ENCODE measurements around the gene TMEM51. TPM values are rescaled to one million over a fixed set of nuclear protein-coding genes. Genes with fewer than 3 reads are reported as not detected.

The TMEM51 gene
- polyA plus RNA-seq, 1 donor from 2014 or later = 1.7 TPM

DNA sequence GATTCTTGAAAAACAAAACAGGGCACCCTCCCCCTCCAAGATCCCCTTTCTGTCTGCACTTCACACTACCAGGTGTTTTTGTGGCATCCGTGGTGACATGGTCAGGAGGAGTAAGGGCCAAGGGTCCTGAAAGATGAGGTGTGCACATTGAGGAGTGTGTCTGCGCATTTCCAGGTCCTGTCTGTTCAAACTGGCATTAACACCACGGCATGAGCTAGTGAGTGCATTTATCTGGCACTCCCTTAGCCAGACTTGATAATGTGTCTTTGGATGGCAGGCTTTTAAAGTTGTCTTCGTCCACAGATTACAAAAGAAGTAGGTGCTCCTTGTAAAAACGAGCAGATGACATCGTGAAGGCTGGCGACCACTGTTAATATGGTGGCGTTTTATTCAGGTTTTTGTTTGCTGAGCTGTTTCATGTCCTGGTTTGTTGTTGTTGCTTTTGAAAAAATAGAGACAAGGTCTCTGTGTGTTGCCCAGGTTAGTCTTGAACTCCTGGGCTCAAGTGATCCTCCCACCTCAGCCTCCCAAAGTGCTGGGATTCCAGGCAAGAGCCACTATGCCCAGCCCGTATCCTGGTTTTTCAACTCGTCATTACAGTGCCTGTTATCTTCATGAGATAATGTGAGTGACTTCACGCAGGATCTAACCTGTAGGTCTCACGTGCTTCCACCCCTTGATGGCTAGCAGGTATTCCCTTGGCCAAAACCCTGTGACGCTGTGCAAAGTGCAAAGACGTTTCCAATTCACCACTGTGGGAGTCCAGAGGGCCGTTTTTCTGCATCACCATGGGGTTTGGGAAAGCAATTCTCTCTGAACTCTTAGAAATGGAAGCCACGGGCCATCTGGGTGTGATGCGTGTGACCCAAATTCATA lies 4.2 kb downstream of the TMEM51 start (continued):
- TF ChIP-seq RAD21 (conservative IDR thresholded peaks at IDR 0.05) = no peak

DNA sequence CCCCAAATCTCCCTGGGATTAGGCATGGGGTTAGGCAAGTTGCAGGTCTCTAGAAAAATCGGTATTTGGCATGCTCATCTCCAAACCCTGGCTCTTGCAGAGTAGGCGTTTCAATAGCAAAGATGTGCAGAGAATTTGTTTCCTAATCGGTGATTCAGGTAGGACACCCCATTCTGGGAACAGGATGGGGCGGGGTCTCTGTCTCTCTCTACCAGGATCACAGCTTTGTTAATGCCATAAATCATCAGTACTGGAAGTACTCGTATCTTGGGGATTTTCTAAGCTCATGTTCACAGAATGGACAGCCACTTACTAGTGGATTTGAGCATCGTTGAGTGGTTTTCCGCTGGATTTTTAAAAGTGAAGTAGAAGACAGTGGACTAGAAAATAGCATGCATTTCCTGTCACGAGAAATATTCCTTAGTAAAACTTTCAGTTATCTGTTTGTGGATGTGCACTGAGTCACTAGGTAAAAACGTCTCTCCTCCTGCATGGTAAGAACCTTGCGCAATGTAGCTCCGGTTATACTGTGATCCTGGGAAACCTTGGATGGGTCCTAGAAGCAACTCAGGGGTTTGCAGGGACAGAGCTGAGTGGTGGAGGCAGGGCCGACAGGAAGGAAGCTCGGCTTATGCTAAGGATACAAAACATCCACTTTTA lies 5.1 kb downstream of the TMEM51 start:
- H3K4me2 ChIP-seq (ENCODE audit: low read length) = no peak overlapping the region
- no peak overlapping the region for H3K9ac ChIP-seq (ENCODE audit: low read length)
- H3K27me3 ChIP-seq (ENCODE audit: insufficient read depth, low read depth, low read length) = peaks cover 18% of the 10 kb centered on the region
- no peak overlapping the region for H3K27ac ChIP-seq (ENCODE audit: low read length)
- H3F3A ChIP-seq (ENCODE audit: insufficient read depth, low read length, poor library complexity, severe bottlenecking) = no peaks in the 10 kb centered on the region
- no peak overlapping the region for H2AFZ ChIP-seq (ENCODE audit: low read depth, low read length)
- H3K79me2 ChIP-seq (replicated peaks; ENCODE audit: insufficient read depth, low read length) = no peaks in the 10 kb centered on the region
- no peaks in the 10 kb centered on the region for H4K20me1 ChIP-seq (ENCODE audit: insufficient read depth)
- no peak overlapping the region for H3K4me3 ChIP-seq (ENCODE audit: low read length)
- no peaks in the 10 kb centered on the region for H3K36me3 ChIP-seq (ENCODE audit: insufficient read depth, low read length)
- no peaks in the 10 kb centered on the region for H3K9me3 ChIP-seq (ENCODE audit: low read length)
- H3K9me2 ChIP-seq (ENCODE audit: insufficient read depth, low read length) = no peaks in the 10 kb centered on the region
- no peak for TF ChIP-seq RAD21 (conservative IDR thresholded peaks at IDR 0.05)
- no peak for TF ChIP-seq POLR2AphosphoS5 (IDR thresholded peaks at IDR 0.05)
- no peak for TF ChIP-seq TAF1 (IDR thresholded peaks at IDR 0.05; ENCODE audit: low read depth)
- TF ChIP-seq, protein P1, sequence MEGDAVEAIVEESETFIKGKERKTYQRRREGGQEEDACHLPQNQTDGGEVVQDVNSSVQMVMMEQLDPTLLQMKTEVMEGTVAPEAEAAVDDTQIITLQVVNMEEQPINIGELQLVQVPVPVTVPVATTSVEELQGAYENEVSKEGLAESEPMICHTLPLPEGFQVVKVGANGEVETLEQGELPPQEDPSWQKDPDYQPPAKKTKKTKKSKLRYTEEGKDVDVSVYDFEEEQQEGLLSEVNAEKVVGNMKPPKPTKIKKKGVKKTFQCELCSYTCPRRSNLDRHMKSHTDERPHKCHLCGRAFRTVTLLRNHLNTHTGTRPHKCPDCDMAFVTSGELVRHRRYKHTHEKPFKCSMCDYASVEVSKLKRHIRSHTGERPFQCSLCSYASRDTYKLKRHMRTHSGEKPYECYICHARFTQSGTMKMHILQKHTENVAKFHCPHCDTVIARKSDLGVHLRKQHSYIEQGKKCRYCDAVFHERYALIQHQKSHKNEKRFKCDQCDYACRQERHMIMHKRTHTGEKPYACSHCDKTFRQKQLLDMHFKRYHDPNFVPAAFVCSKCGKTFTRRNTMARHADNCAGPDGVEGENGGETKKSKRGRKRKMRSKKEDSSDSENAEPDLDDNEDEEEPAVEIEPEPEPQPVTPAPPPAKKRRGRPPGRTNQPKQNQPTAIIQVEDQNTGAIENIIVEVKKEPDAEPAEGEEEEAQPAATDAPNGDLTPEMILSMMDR (IDR thresholded peaks at IDR 0.05; ENCODE audit: poor library complexity, severe bottlenecking) = no peak
- no peak for TF ChIP-seq MXI1 (conservative IDR thresholded peaks at IDR 0.05; ENCODE audit: poor library complexity, severe bottlenecking)
- TF ChIP-seq EZH2 (IDR thresholded peaks at IDR 0.05; ENCODE audit: borderline replicate concordance, insufficient read depth, low read length, poor library complexity, severe bottlenecking) = no peak
- TF ChIP-seq, protein P2, sequence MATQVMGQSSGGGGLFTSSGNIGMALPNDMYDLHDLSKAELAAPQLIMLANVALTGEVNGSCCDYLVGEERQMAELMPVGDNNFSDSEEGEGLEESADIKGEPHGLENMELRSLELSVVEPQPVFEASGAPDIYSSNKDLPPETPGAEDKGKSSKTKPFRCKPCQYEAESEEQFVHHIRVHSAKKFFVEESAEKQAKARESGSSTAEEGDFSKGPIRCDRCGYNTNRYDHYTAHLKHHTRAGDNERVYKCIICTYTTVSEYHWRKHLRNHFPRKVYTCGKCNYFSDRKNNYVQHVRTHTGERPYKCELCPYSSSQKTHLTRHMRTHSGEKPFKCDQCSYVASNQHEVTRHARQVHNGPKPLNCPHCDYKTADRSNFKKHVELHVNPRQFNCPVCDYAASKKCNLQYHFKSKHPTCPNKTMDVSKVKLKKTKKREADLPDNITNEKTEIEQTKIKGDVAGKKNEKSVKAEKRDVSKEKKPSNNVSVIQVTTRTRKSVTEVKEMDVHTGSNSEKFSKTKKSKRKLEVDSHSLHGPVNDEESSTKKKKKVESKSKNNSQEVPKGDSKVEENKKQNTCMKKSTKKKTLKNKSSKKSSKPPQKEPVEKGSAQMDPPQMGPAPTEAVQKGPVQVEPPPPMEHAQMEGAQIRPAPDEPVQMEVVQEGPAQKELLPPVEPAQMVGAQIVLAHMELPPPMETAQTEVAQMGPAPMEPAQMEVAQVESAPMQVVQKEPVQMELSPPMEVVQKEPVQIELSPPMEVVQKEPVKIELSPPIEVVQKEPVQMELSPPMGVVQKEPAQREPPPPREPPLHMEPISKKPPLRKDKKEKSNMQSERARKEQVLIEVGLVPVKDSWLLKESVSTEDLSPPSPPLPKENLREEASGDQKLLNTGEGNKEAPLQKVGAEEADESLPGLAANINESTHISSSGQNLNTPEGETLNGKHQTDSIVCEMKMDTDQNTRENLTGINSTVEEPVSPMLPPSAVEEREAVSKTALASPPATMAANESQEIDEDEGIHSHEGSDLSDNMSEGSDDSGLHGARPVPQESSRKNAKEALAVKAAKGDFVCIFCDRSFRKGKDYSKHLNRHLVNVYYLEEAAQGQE (IDR thresholded peaks at IDR 0.05; ENCODE audit: borderline replicate concordance) = no peak
- no peak for TF ChIP-seq EP300 (conservative IDR thresholded peaks at IDR 0.05; ENCODE audit: poor library complexity, severe bottlenecking)
- no peak for TF ChIP-seq SMC3 (conservative IDR thresholded peaks at IDR 0.05; ENCODE audit: poor library complexity)

DNA sequence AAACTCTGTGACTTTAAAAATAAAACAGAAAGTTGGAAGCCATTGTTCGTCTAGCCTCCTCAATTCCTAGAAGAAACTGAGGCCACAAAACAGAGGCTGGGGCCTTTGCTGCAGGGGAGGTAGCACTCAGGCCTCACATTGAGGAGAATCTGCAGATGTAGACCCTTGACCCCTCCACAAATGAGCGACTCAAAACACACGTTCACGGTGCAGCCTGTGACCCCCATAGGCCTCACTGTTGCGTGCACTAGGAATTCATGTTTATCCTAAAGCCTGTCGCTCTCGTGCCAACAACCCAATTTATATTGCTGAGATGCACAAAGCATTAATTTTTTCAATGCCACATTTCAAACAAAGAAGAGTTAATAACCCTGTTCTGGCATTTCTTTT lies 5.6 kb downstream of the TMEM51 start:
- no peak overlapping the region for H3K4me3 ChIP-seq (ENCODE audit: low read length)
- no peaks in the 10 kb centered on the region for H3K9me2 ChIP-seq (ENCODE audit: insufficient read depth, low read length)
- no peaks in the 10 kb centered on the region for H3F3A ChIP-seq (ENCODE audit: insufficient read depth, low read length, poor library complexity, severe bottlenecking)
- H3K36me3 ChIP-seq (ENCODE audit: insufficient read depth, low read length) = no peaks in the 10 kb centered on the region
- no peaks in the 10 kb centered on the region for H3K79me2 ChIP-seq (replicated peaks; ENCODE audit: insufficient read depth, low read length)
- TF ChIP-seq EZH2 (IDR thresholded peaks at IDR 0.05; ENCODE audit: borderline replicate concordance, insufficient read depth, low read length, poor library complexity, severe bottlenecking) (no peak), MXI1 (conservative IDR thresholded peaks at IDR 0.05; ENCODE audit: poor library complexity, severe bottlenecking) (no peak), TAF1 (IDR thresholded peaks at IDR 0.05; ENCODE audit: low read depth) (no peak), SMC3 (conservative IDR thresholded peaks at IDR 0.05; ENCODE audit: poor library complexity) (no peak), POLR2AphosphoS5 (IDR thresholded peaks at IDR 0.05) (no peak), EP300 (conservative IDR thresholded peaks at IDR 0.05; ENCODE audit: poor library complexity, severe bottlenecking) (no peak), RAD21 (conservative IDR thresholded peaks at IDR 0.05) (no peak)
- TF ChIP-seq, protein P2 (IDR thresholded peaks at IDR 0.05; ENCODE audit: borderline replicate concordance) = no peak
- TF ChIP-seq, protein P1 (IDR thresholded peaks at IDR 0.05; ENCODE audit: poor library complexity, severe bottlenecking) = no peak
- no peak overlapping the region for H3K27ac ChIP-seq (ENCODE audit: low read length)
- no peak overlapping the region for H3K4me2 ChIP-seq (ENCODE audit: low read length)
- H3K27me3 ChIP-seq (ENCODE audit: insufficient read depth, low read depth, low read length) = peaks cover 14% of the 10 kb centered on the region
- no peaks in the 10 kb centered on the region for H4K20me1 ChIP-seq (ENCODE audit: insufficient read depth)
- no peak overlapping the region for H3K9ac ChIP-seq (ENCODE audit: low read length)
- no peaks in the 10 kb centered on the region for H3K9me3 ChIP-seq (ENCODE audit: low read length)
- H2AFZ ChIP-seq (ENCODE audit: low read depth, low read length) = no peak overlapping the region
